Epithelial cell of esophagus (primary cell): ENCODE data around the gene SHE.

Experiments
- DNase-seq: peaks from one replicate; pipeline ENCODE4 v3.0.0; 2010; ENCODE audit warnings: low read depth
- H3K4me3 ChIP-seq: 2 replicates; pipeline ENCODE4 v1.5.1; 2011; ENCODE audit warnings: mild to moderate bottlenecking, low read length, control low read depth
- TF ChIP-seq, protein P1 (sequence below): IDR thresholded peaks from 2 replicates; pipeline ENCODE4 v1.5.1; 2011; ENCODE audit warnings: low read depth, mild to moderate bottlenecking, low read length, control low read depth, inconsistent platforms; ENCODE audit not compliant: insufficient read depth; ENCODE audit errors: missing control alignments

Gene SHE

DNA sequence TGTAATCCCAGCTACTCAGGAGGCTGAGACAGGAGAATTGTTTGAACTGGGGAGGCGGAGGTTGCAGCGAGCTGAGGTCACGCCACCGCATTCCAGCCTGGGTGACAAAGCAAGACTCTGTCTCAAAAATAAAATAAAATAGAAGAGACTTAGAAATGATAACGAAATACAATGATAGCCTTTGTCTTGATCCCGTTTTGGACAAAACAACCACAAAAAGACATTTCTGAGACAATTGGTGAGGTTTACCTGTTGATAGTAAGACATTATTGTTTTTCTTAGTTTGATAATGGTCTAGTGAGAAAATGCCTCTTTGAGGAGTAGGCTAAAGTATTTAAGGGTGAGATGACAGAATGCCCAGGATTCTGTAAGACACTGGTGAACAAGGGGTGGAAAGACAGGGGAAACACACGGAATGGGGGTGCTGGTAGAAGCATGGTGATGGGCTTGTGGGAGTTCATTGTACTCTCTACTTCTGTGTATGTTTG lies 11.9 kb upstream of the SHE start:
- no peak overlapping the region for H3K4me3 ChIP-seq
- TF ChIP-seq, protein P1, sequence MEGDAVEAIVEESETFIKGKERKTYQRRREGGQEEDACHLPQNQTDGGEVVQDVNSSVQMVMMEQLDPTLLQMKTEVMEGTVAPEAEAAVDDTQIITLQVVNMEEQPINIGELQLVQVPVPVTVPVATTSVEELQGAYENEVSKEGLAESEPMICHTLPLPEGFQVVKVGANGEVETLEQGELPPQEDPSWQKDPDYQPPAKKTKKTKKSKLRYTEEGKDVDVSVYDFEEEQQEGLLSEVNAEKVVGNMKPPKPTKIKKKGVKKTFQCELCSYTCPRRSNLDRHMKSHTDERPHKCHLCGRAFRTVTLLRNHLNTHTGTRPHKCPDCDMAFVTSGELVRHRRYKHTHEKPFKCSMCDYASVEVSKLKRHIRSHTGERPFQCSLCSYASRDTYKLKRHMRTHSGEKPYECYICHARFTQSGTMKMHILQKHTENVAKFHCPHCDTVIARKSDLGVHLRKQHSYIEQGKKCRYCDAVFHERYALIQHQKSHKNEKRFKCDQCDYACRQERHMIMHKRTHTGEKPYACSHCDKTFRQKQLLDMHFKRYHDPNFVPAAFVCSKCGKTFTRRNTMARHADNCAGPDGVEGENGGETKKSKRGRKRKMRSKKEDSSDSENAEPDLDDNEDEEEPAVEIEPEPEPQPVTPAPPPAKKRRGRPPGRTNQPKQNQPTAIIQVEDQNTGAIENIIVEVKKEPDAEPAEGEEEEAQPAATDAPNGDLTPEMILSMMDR = no peak
- no peak for DNase-seq

DNA sequence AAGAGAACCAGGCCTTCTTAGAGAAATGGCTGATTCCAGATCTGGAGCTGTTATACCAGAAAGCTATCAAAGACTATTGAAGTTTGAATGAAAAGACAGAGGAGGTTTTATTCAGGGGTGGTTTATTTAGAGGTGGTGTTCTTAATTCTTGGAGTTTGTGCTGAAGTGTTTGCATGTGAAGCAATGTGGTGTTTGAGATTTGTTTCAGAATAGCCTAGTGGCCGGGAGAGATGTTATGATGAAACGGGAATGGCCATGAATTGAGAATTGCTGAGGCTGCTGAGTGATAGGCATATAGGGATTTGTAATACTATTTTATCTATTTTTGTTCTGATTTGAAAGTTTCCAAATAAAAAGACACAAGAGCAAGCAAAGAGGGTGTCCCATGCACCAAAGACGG lies 10.5 kb upstream of the SHE start:
- H3K4me3 ChIP-seq = no peak overlapping the region
- DNase-seq = no peak
- TF ChIP-seq, protein P1 = no peak

DNA sequence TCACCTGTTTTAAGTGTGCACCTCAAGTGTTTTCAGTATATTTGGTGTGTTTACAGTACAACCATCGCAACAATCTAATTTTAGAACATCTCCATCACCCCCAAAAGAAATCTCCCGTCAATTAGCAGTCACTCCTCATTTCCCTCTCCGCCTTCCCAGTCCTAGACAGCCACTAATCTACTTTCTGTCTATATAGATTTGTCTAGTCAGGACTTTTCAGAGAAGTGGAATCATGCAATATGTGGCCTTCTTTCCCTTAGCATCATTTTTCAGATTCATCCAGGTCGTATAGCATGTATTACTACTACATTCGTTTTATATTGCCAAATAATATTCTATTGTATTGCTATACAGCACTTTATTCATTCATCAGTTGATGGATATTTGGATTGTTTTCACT lies 1.7 kb upstream of the SHE start:
- H3K4me3 ChIP-seq = no peak overlapping the region
- TF ChIP-seq, protein P1 = no peak
- no peak for DNase-seq

DNA sequence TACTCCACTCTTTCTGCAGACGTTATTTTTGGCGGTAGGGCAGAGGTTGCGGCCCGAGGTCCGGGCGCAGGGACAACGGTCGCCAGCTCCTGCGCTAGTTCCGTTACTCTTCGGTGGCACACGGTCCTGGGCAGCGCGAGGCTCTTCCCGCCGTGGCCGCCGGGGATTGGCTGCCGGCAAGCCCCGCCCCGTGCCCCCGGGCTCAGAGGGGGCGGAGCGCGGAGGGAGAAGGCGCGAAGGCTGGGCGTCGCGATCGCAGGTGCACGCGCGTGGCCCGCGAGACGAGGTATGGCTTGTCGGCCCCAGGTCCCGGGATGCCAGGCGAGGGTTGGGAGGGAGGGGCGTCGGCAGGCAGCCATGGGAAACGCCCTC lies 518 bp upstream of the SHE start:
- no peak for DNase-seq
- no peak overlapping the region for H3K4me3 ChIP-seq
- TF ChIP-seq, protein P1 = no peak

DNA sequence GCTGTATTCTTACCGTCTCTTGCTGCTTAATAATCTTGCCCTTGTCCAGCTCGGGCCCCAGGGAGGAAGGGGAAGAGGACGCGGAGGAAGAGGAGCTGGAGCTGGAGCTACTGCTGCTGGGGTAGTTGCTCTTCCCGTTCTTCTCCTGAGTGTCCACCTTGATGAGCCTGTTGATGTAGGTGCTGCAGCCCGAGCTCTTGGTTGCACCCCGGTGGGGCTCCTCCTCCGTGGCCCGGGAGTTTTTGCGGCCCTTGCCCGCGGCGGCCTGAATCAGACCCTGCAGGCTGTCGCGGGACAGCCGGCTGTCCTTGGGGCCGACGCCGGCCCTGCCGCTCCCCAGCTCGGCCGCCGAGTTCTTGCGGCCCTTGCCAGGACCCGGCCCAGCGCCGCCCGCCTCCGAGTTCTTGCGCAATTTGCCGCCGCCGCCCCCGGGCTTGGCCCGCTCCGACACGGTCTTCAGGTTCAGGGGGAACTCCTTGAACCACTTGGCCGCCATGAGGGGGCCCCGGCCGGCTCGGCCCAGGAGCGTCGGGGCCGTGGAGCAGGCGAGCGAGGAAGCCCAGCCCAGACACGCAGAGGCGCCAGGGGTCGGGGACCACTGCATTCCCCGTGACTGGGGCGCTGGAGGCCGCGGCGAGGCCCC lies 668 bp downstream of the SHE start:
- DNase-seq = no peak
- no peak overlapping the region for H3K4me3 ChIP-seq
- TF ChIP-seq, protein P1 = no peak

DNA sequence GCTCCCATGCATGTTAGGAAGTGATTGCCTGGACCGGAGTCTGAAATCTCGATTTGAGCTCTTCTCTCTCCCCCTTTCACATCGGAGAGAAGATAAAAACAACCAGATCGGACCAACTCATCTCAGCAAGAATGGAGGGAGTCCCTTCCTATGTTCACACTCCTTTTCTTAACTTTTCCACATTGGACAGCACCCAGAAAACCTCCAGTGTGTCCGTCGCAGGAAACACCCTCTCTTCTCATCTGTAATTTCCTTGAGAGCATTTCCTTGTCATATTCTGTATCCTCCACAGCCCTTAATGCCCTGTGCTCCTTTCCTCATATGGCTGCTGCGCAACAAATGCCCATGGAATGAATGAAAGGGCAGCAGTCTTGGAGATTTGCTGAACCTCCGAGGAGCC lies 1.7 kb downstream of the SHE start:
- TF ChIP-seq, protein P1 = no peak
- no peak for DNase-seq
- no peak overlapping the region for H3K4me3 ChIP-seq

DNA sequence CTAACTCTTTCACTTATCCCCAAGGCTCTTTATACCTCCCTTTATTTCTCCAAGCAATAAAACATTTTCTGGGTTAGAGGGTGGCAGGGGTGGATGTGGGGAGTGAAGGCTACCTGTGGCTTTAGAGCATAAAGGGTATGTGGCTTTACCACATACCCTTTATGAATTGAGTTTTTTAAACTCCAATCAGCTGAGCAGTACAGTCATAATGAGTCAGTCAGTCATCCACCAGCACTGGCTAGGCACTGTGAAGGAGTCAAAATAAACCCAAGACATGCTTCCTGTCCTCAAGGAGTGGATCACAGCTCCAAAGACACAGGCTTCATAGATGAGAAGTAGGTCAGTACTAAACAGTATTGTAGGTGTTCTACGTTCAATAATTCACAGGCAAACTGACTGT lies 2.8 kb downstream of the SHE start:
- TF ChIP-seq, protein P1 = no peak
- no peak overlapping the region for H3K4me3 ChIP-seq
- no peak for DNase-seq
